PC-3 (cell line): Measurements from ENCODE around the gene PCGF2. TPM values are rescaled to one million over a fixed set of nuclear protein-coding genes. Genes with fewer than 3 reads are reported as not detected.

Experiments used
- ATAC-seq: fragments of 200-7000 bp; cut with Tn5 transposase; 2 replicates; pipeline ENCODE4 v1.9.1; 2020; ENCODE audit warnings: mild to moderate bottlenecking, moderate library complexity
- BruUV-seq: library from RNA; stranded (reverse); fragments of 400-500 nt; replicated peaks from 2 replicates; lab custom pipeline; 2021; lab: Mats Ljungman, UMichigan
- CTCF ChIA-PET: fragments of 300-600 bp; sonication (Branson Sonifier 250); formaldehyde crosslinking; loops from one replicate; lab custom pipeline; 2022; ENCODE audit warnings: antibody characterized with exemption; lab: Charles Lee
- POLR2A ChIA-PET: fragments of 300-600 bp; sonication (Branson Sonifier 250); formaldehyde crosslinking; loops from one replicate; lab custom pipeline; 2022; ENCODE audit warnings: antibody characterized with exemption; ENCODE audit not compliant: unreplicated experiment; lab: Charles Lee
- DNase-seq: peaks from one replicate; pipeline ENCODE4 v3.0.0-alpha.2; 2015
- H2AFZ ChIP-seq: fragments of 300-600 bp; sonication (generic); 2 replicates; pipeline ENCODE4 v1.6.0; 2016; ENCODE audit warnings: antibody characterized with exemption, low read length
- H3F3A ChIP-seq: fragments of 300-600 bp; sonication (generic); one replicate; pipeline ENCODE4 v1.6.0; 2017; ENCODE audit warnings: antibody characterized with exemption, low read length, control low read depth, mild to moderate bottlenecking; ENCODE audit not compliant: unreplicated experiment
- H3K27ac ChIP-seq: fragments of 300-600 bp; sonication (generic); 2 replicates; pipeline ENCODE4 v1.5.1; 2016; ENCODE audit warnings: mild to moderate bottlenecking, low read length
- H3K27me3 ChIP-seq: fragments of 300-600 bp; sonication (generic); 2 replicates; pipeline ENCODE4 v1.6.1; 2016; ENCODE audit warnings: low read length, mixed read lengths
- H3K36me3 ChIP-seq: fragments of 300-600 bp; sonication (generic); 2 replicates; pipeline ENCODE4 v1.6.1; 2016; ENCODE audit warnings: low read depth, mixed run types, low read length, mixed read lengths
- H3K4me1 ChIP-seq: fragments of 300-600 bp; sonication (generic); 2 replicates; pipeline ENCODE4 v1.5.1; 2016; ENCODE audit warnings: low read length; ENCODE audit not compliant: insufficient read depth
- H3K4me2 ChIP-seq: fragments of 300-600 bp; sonication (generic); 2 replicates; pipeline ENCODE4 v1.6.0; 2016; ENCODE audit warnings: low read length
- H3K4me3 ChIP-seq: fragments of 300-600 bp; sonication (generic); 2 replicates; pipeline ENCODE4 v1.5.1; 2016; ENCODE audit warnings: mild to moderate bottlenecking, low read length, mixed read lengths
- H3K79me2 ChIP-seq: fragments of 300-600 bp; sonication (generic); 2 replicates; pipeline ENCODE4 v1.6.1; 2017; ENCODE audit warnings: low read length, mixed read lengths
- H3K9ac ChIP-seq: fragments of 300-600 bp; sonication (generic); 2 replicates; pipeline ENCODE4 v1.6.0; 2016; ENCODE audit warnings: mild to moderate bottlenecking, low read length
- H3K9me2 ChIP-seq: fragments of 300-600 bp; sonication (generic); replicated peaks from 2 replicates; pipeline ENCODE4 v1.6.1; 2016; ENCODE audit warnings: mixed run types, low read length, mixed read lengths
- H3K9me3 ChIP-seq: fragments of 300-600 bp; sonication (generic); 2 replicates; pipeline ENCODE4 v1.6.1; 2016; ENCODE audit warnings: low read length, mixed read lengths
- H4K20me1 ChIP-seq: fragments of 300-600 bp; sonication (generic); 2 replicates; pipeline ENCODE4 v1.6.1; 2016; ENCODE audit warnings: low read length, mixed read lengths
- CTCF ChIP-seq: fragments of 300-600 bp; sonication (generic); conservative IDR thresholded peaks from 2 replicates; pipeline ENCODE4 v1.5.1; 2017; ENCODE audit warnings: antibody characterized with exemption, low read depth, mild to moderate bottlenecking, low read length
- EZH2 ChIP-seq: fragments of 300-600 bp; sonication (generic); IDR thresholded peaks from one replicate; pipeline ENCODE4 v1.6.1; 2017; ENCODE audit warnings: antibody characterized with exemption, mild to moderate bottlenecking, low read length; ENCODE audit not compliant: unreplicated experiment
- EZH2phosphoT487 ChIP-seq: fragments of 300-600 bp; sonication (generic); IDR thresholded peaks from 2 replicates; pipeline ENCODE4 v1.6.1; 2018; ENCODE audit warnings: mild to moderate bottlenecking, antibody characterized with exemption, low read length, borderline replicate concordance
- intact Hi-C: fragments of 100-400 bp; cut with micrococcal nuclease; formaldehyde crosslinking; loops from 2 replicates; pipeline ENCODE4 v1.9.0; 2023
- total RNA-seq: library from RNA; depleted of rRNA; stranded (reverse); fragments of >200 nt; gene quantifications from 2 replicates; pipeline ENCODE4 v1.2.3, GENCODE V29; 2014

PCGF2 gene
- total RNA-seq, 1 experiment from 2014 or later, result 14.1 TPM

- CTCF ChIA-PET, result no interaction called here
- Histone ChIP-seq H3K4me2 (peak overlapping the region; percentile 95), H2AFZ (peak overlapping the region; percentile 97), H3K9ac (peak overlapping the region; percentile 80), H4K20me1 (no peaks in the 10 kb centered on the region), H3K27ac (peak overlapping the region; percentile 27), H3K79me2 (peaks cover 33% of the 10 kb centered on the region), H3F3A (no peaks in the 10 kb centered on the region), H3K9me2 (no peaks in the 10 kb centered on the region), H3K4me3 (peak overlapping the region; percentile 92), H3K36me3 (no peaks in the 10 kb centered on the region), H3K9me3 (no peaks in the 10 kb centered on the region), H3K27me3 (no peaks in the 10 kb centered on the region), H3K4me1 (peaks cover 28% of the 10 kb centered on the region)
- POLR2A ChIA-PET, result no interaction called here
- ATAC-seq (no peak), DNase-seq (peak; percentile 14)
- no peak for TF ChIP-seq EZH2phosphoT487
- TF ChIP-seq CTCF, result no peak
- no peak for TF ChIP-seq EZH2
- intact Hi-C loops, result no loop called here
- TSS peak; percentile 26 for BruUV-seq
These were observed 45.0 kb downstream of the PCGF2 start for GRCh38 chr17:38702916-38703741.

- TSS peak; percentile 67 for BruUV-seq
- Histone ChIP-seq H3K27ac (peak overlapping the region; percentile 28), H3K4me2 (peak overlapping the region; percentile 95), H2AFZ (peak overlapping the region; percentile 97), H4K20me1 (no peaks in the 10 kb centered on the region), H3K36me3 (no peaks in the 10 kb centered on the region), H3K9me3 (no peaks in the 10 kb centered on the region), H3K27me3 (no peaks in the 10 kb centered on the region), H3K4me1 (peaks cover 28% of the 10 kb centered on the region), H3F3A (no peaks in the 10 kb centered on the region), H3K9ac (peak overlapping the region; percentile 80), H3K9me2 (no peaks in the 10 kb centered on the region), H3K4me3 (peak overlapping the region; percentile 92), H3K79me2 (peaks cover 26% of the 10 kb centered on the region)
- DNase-seq (peak; percentile 79), ATAC-seq (peak; percentile 55)
- POLR2A ChIA-PET, result interaction anchor here (0.7 kb wide), 1 partner anchor 35 kb away, joined by 3 read pairs; no protein-coding TSS in a partner anchor
- intact Hi-C loops, result no loop called here
- CTCF ChIA-PET, result no interaction called here
- no peak for TF ChIP-seq CTCF
- TF ChIP-seq EZH2phosphoT487, result no peak
- no peak for TF ChIP-seq EZH2
These were observed 45.8 kb downstream of the PCGF2 start for GRCh38 chr17:38702166-38702915.
